Measurements from ENCODE around the gene IL1R2. TPM values are rescaled to one million over a fixed set of nuclear protein-coding genes. Genes with fewer than 3 reads are reported as not detected.

Gene IL1R2
- total and polyA plus RNA-seq, 2 of the 8 experiments (the other 6 are each of a cell fraction or from before 2014, with no cell fraction given): 0.06 TPM; not detected in 1

DNA sequence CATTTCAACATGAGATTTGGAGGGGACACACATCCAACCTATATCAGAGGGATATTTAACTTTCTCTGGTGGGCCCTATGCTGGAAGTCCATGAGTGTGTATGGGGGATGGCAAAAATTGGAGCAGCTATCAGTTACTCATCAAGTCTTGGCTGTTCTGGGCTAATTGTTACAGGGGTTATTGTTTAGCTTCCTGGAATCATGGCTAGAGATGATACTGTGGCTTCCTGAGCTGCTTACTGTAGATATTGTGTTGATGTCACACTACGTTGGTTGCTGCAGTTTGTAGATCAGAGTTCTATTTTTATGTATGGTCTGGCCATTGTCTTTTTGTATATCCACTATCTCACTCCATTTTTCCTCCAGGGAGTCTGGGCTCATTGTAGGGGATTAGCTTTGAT, 20.9 kb upstream of the IL1R2 start:
- peaks cover 5 to 19% of the 10 kb centered on the region in 2 experiments for H3K9me3 ChIP-seq (ENCODE audit: insufficient read depth in 2 of 2, low read depth in 1 of 2, low read length in 1 of 2)
- DNase-seq (ENCODE audit: low read depth in 1 of 2, low spot score in 2 of 2): no peak
- no peak overlapping the region for H3K4me2 ChIP-seq (ENCODE audit: insufficient read depth in 1 of 2, low read depth in 2 of 2, low read length in 2 of 2)
- 94% methylated on average over 1 of the region's 1 CpG; no CpG with 5 or more reads in 1 of the 2 experiments for WGBS, 2 experiments (ENCODE audit: extremely low coverage in 1 of 2, insufficient coverage in 1 of 2, insufficient read length in 1 of 2, insufficient replicate concordance in 2 of 2, low coverage in 1 of 2, low lambda C conversion rate in 2 of 2, missing lambda C conversion rate in 1 of 2)
- no peak overlapping the region for H3K14ac ChIP-seq (ENCODE audit: insufficient read length)
- H4K91ac ChIP-seq (replicated peaks; ENCODE audit: insufficient read length, low read length): no peak overlapping the region
- H2BK20ac ChIP-seq (ENCODE audit: low read length): peak overlapping the region; percentile 72; the same call in 1 of the 2 replicates
- H3K79me2 ChIP-seq (ENCODE audit: control insufficient read depth in 1 of 2, insufficient read depth in 2 of 2, low read length in 2 of 2): no peaks in the 10 kb centered on the region
- no peaks in the 10 kb centered on the region for H3K79me1 ChIP-seq (ENCODE audit: low read depth, low read length)
- H3K23me2 ChIP-seq (ENCODE audit: low read depth, low read length): peaks cover 2% of the 10 kb centered on the region; the same call in 1 of the 2 replicates
- no peak overlapping the region for H3K9ac ChIP-seq (replicated peaks in 1 of 4; ENCODE audit: extremely low read depth in 1 of 4, low read depth in 3 of 4, low read length in 3 of 4)
- peak overlapping the region; percentile 75; the same call in 1 of the 2 replicates for H2BK12ac ChIP-seq (ENCODE audit: low read depth, low read length)
- H2AFZ ChIP-seq (ENCODE audit: low read length): no peak overlapping the region
- no peak overlapping the region for H3K18ac ChIP-seq (ENCODE audit: extremely low read depth, low read length)
- no peak overlapping the region for H3K4me3 ChIP-seq (ENCODE audit: extremely low read depth in 1 of 4, insufficient read depth in 2 of 4, low read depth in 3 of 4, low read length in 4 of 4)
- H3K56ac ChIP-seq (replicated peaks; ENCODE audit: insufficient read length, low read depth, low read length): no peak overlapping the region
- H2BK15ac ChIP-seq (ENCODE audit: low read length): no peak overlapping the region
- peaks cover 0 to 10% (median 5%) of the 10 kb centered on the region in 4 experiments; a peak in 6 of 7 replicates for H3K4me1 ChIP-seq (replicated peaks in 1 of 4; ENCODE audit: control insufficient read depth in 3 of 4, insufficient read depth in 4 of 4, low read length in 3 of 4)
- no peaks in the 10 kb centered on the region for H4K20me1 ChIP-seq (replicated peaks in 1 of 2; ENCODE audit: control insufficient read depth in 1 of 2, insufficient read depth in 2 of 2, low read length in 2 of 2)
- H3K27me3 ChIP-seq (replicated peaks in 1 of 4; ENCODE audit: control insufficient read depth in 3 of 4, extremely low read depth in 1 of 4, insufficient read depth in 3 of 4, low read length in 3 of 4): no peaks in the 10 kb centered on the region
- no peak overlapping the region for H3K27ac ChIP-seq (ENCODE audit: low read depth, low read length)
- no peak overlapping the region for H4K5ac ChIP-seq (ENCODE audit: insufficient read length, low read depth, low read length)
- no peak for FAIRE-seq
- no peak overlapping the region for H3K4ac ChIP-seq (replicated peaks; ENCODE audit: insufficient read length, low read depth, low read length)
- H2BK120ac ChIP-seq (replicated peaks; ENCODE audit: low read depth, low read length): no peak overlapping the region
- no peak overlapping the region for H3K23ac ChIP-seq (ENCODE audit: insufficient read length)
- peak overlapping the region; percentile 75; the same call in 1 of the 2 replicates for H2BK5ac ChIP-seq (ENCODE audit: low read depth, low read length)
- ChIA-PET CTCF (ENCODE audit: partially characterized antibody) (interaction anchor here (0.6 to 0.8 kb wide), 2 partner anchors 14 to 140 kb away, joined by 3 to 4 read pairs; no protein-coding TSS in a partner anchor), POLR2A (ENCODE audit: partially characterized antibody) (interaction anchor here (1.0 kb wide), 1 partner anchor 12 kb away, joined by 3 read pairs; no protein-coding TSS in a partner anchor)
- no peak overlapping the region for H4K8ac ChIP-seq (ENCODE audit: extremely low read depth, insufficient read depth, low read length)
- no peak overlapping the region for H2AK5ac ChIP-seq (ENCODE audit: low read depth, low read length)
- H3K36me3 ChIP-seq (ENCODE audit: control insufficient read depth in 2 of 4, insufficient read depth in 4 of 4, low read length in 3 of 4): no peaks in the 10 kb centered on the region
- TF ChIP-seq ZNF274 (IDR thresholded peaks at IDR 0.05; ENCODE audit: borderline replicate concordance, extremely low read depth, low read length) (no peak), RFX5 (IDR thresholded peaks at IDR 0.05; ENCODE audit: borderline replicate concordance, low read depth, low read length) (no peak), BRCA1 (IDR thresholded peaks at IDR 0.05; ENCODE audit: low read depth, low read length) (no peak), SAP30 (IDR thresholded peaks at IDR 0.05; ENCODE audit: insufficient read depth, insufficient replicate concordance, low read length) (no peak), NANOG (IDR thresholded peaks at IDR 0.05; ENCODE audit: insufficient read depth, low read depth, low read length, poor library complexity, severe bottlenecking) (no peak), CBX5 (IDR thresholded peaks at IDR 0.05; ENCODE audit: low read depth, low read length) (no peak), CEBPB (IDR thresholded peaks at IDR 0.05; ENCODE audit: low read depth, low read length) (no peak), EZH2 (IDR thresholded peaks at IDR 0.05; ENCODE audit: low read depth, low read length, severe bottlenecking) (no peak), CBX8 (IDR thresholded peaks at IDR 0.05; ENCODE audit: borderline replicate concordance, low read depth, low read length) (no peak), TAF7 (optimal IDR thresholded peaks at IDR 0.05; ENCODE audit: borderline replicate concordance, low read depth, low read length) (no peak), KDM4A (IDR thresholded peaks at IDR 0.05; ENCODE audit: low read depth, low read length, severe bottlenecking) (no peak), RAD21 (IDR thresholded peaks at IDR 0.05 in 1 of 2, conservative IDR thresholded peaks at IDR 0.05 in 1 of 2; ENCODE audit: low read depth in 2 of 2, low read length in 2 of 2) (no peak), SIRT6 (IDR thresholded peaks at IDR 0.05; ENCODE audit: low read length) (no peak)
